PFSK-1 (cell line): ENCODE results near the gene ZNF669.

Source experiments
- POLR2AphosphoS5 ChIP-seq: IDR thresholded peaks from 2 replicates; pipeline ENCODE4 v1.6.1; 2012; ENCODE audit warnings: low read depth, mild to moderate bottlenecking, control low read depth, low read length, moderate library complexity
- SIN3A ChIP-seq: IDR thresholded peaks from 2 replicates; pipeline ENCODE4 v1.6.1; 2012; ENCODE audit warnings: mild to moderate bottlenecking, low read length, moderate library complexity, borderline replicate concordance; ENCODE audit not compliant: insufficient read depth
- TAF1 ChIP-seq: IDR thresholded peaks from 2 replicates; pipeline ENCODE4 v1.6.1; 2012; ENCODE audit warnings: low read length, control low read depth, borderline replicate concordance; ENCODE audit not compliant: insufficient read depth

- TF ChIP-seq TAF1: no peak
- no peak for TF ChIP-seq POLR2AphosphoS5
- TF ChIP-seq SIN3A: no peak
These were observed 15.6 kb upstream of the ZNF669 start for GRCh38 chr1:247119600-247120407.
